Esophagus mucosa (tissue), 1 donor: ENCODE data around the gene C19orf81. TPM values are rescaled to one million over a fixed set of nuclear protein-coding genes. Genes with fewer than 3 reads are reported as not detected.
"Not testable (repeated sequence)": the region's sequence is repeated elsewhere in the genome, so short reads cannot be mapped to it uniquely, and the experiment has no call there.

ENCODE experiments used
- ATAC-seq: fragments of 200-7000 bp; cut with Tn5 transposase; one replicate; pipeline ENCODE4 v1.9.1; 2020
- total RNA-seq: library from RNA; stranded (reverse); gene quantifications from one replicate; pipeline ENCODE4 v1.2.4, GENCODE V29; 2023
- donor health status: DM: yes; HTN: yes; CAD: no.

C19orf81 gene
- total RNA-seq: not detected

- ATAC-seq: no peak
These were observed at the start of gene C19orf81 for GRCh38 chr19:50649433-50650391. Gene C19orf81 (plus strand): TSS chr19:50649445. CDS start chr19:50649445, 0 bp downstream.

- no peak for ATAC-seq
These were observed 47.7 kb upstream of the C19orf81 start for GRCh38 chr19:50601407-50602088.

GRCh38 chr19:50602089-50602422, 47.2 kb upstream of the C19orf81 start:
- ATAC-seq: no peak

- no peak for ATAC-seq
These were observed 46.7 kb upstream of the C19orf81 start for GRCh38 chr19:50602496-50602895.

GRCh38 chr19:50602935-50603334, 46.3 kb upstream of the C19orf81 start:
- no peak for ATAC-seq

- not testable (repeated sequence) for ATAC-seq
These were observed 44.8 kb upstream of the C19orf81 start for GRCh38 chr19:50604264-50605073.

GRCh38 chr19:50606059-50606836, 43.0 kb upstream of the C19orf81 start:
- not testable (repeated sequence) for ATAC-seq

GRCh38 chr19:50607388-50607787, 41.9 kb upstream of the C19orf81 start:
- no peak for ATAC-seq

- ATAC-seq: no peak
These were observed 41.1 kb upstream of the C19orf81 start for GRCh38 chr19:50607874-50608785.

GRCh38 chr19:50612504-50613404, 36.5 kb upstream of the C19orf81 start:
- not testable (repeated sequence) for ATAC-seq

GRCh38 chr19:50618379-50618778, 30.9 kb upstream of the C19orf81 start:
- ATAC-seq: not testable (repeated sequence)

GRCh38 chr19:50619184-50619583, 30.1 kb upstream of the C19orf81 start:
- ATAC-seq: not testable (repeated sequence)

GRCh38 chr19:50620394-50620906, 28.8 kb upstream of the C19orf81 start:
- not testable (repeated sequence) for ATAC-seq

GRCh38 chr19:50624949-50625600, 24.2 kb upstream of the C19orf81 start:
- no peak for ATAC-seq

GRCh38 chr19:50626011-50626410, 23.2 kb upstream of the C19orf81 start:
- no peak for ATAC-seq

GRCh38 chr19:50626795-50627194, 22.4 kb upstream of the C19orf81 start:
- ATAC-seq: no peak

- ATAC-seq: no peak
These were observed 21.1 kb upstream of the C19orf81 start for GRCh38 chr19:50628146-50628545.

GRCh38 chr19:50628551-50628950, 20.7 kb upstream of the C19orf81 start:
- no peak for ATAC-seq

GRCh38 chr19:50629194-50629593, 20.1 kb upstream of the C19orf81 start:
- no peak for ATAC-seq
